GM12874 (cell line): ENCODE measurements around the gene CLN3.

ENCODE experiments used
- TF ChIP-seq, protein P1 (sequence below): IDR thresholded peaks from 2 replicates; pipeline ENCODE4 v1.5.1; 2011; ENCODE audit warnings: low read depth, mild to moderate bottlenecking, control low read depth, low read length, moderate library complexity; ENCODE audit not compliant: insufficient read depth

The CLN3 gene

GRCh38 chr16:28475221-28475620 lies 16.7 kb downstream of the CLN3 start:
- TF ChIP-seq, protein P1, sequence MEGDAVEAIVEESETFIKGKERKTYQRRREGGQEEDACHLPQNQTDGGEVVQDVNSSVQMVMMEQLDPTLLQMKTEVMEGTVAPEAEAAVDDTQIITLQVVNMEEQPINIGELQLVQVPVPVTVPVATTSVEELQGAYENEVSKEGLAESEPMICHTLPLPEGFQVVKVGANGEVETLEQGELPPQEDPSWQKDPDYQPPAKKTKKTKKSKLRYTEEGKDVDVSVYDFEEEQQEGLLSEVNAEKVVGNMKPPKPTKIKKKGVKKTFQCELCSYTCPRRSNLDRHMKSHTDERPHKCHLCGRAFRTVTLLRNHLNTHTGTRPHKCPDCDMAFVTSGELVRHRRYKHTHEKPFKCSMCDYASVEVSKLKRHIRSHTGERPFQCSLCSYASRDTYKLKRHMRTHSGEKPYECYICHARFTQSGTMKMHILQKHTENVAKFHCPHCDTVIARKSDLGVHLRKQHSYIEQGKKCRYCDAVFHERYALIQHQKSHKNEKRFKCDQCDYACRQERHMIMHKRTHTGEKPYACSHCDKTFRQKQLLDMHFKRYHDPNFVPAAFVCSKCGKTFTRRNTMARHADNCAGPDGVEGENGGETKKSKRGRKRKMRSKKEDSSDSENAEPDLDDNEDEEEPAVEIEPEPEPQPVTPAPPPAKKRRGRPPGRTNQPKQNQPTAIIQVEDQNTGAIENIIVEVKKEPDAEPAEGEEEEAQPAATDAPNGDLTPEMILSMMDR, result no peak

GRCh38 chr16:28473714-28474265 lies 18.1 kb downstream of the CLN3 start:
- TF ChIP-seq, protein P1, result no peak
